Heart left ventricle (tissue), 13 donors: ENCODE results near the gene G3BP1.

Experiments
- POLR2A ChIP-seq, 2 donors: fragments of 450-650 bp; IDR thresholded peaks; one replicate each; pipeline ENCODE4 v1.6.1; 2017; ENCODE audit warnings: antibody characterized with exemption in 2 of 2, mild to moderate bottlenecking in 2 of 2, moderate library complexity in 2 of 2
- TF ChIP-seq, protein P1 (sequence below), 12 donors: fragments of 200-600 bp; sonication (generic) in 4 of 12; IDR thresholded peaks; one replicate each; pipeline versions ENCODE4 v1.5.0 to v1.8.0; 2018 to 2022; ENCODE audit warnings: antibody characterized with exemption in 12 of 12, mild to moderate bottlenecking in 5 of 12
- donor health status: ischemic (EF 13 %, LVEDD 7.1; RV severe dilation, severe dysfunction).
- donor health status: DM: no; HTN: yes; CAD: no.
- donor health status: DM: no; HTN: no; CAD: no.
- donor health status: ischemic (EF 25% LVEDD 6.9; RV normal size, moderate dysfunction).
- donor health status: ischemic (EF 25% LVEDD 5.7; RV mildly dilated, moderate dysfunction).
- donor health status: ischemic (EF 35%, LVEDD 5.7; RV mildly dilated, moderate dysfunction).
- donor health status: nonischemic (EF 11% LVEDD 7.7; RV severe dilation, severe dysfunction).
- donor health status: DM: yes; HTN: yes; CAD: no.
- donor health status: PGD.
- donor health status: ischemic (EF 29% LVEDD 5.4; RV normal size, mild dysfunction).
- donor health status: nonischemic (EF 23%, LVEDD 6.1; RV moderate dilation, normal function).

DNA sequence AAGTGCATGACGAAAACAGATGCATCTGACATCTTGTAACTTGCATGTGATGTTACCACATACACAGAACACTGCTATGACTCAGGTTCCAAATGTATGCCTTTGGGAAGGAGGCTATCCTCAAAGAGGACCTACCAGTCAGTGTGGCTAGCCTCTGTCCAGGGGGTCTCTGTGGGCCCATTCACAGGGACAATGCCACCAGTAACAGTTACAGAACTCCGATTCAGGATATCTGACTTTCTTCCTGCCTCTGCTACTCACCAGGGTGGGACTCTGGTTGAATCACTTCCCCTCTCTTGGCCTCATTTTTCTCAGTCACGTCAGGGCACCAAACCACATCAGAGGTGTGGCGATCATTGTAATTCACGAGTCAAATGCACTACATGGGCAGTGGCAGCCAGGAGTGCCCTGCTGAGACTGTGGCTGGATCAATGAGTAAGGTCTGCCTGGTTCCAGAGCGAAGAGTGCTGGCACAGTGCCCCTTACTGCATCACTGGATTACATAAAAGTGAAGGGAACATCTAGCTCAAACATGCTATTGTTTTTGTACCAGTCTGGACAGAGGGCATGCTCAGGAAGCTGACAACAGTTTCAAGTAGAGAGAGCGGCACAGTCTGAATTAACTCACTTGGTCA is 26.6 kb upstream of the G3BP1 start:
- TF ChIP-seq POLR2A (IDR thresholded peaks at IDR 0.05): no peak
- TF ChIP-seq, protein P1, sequence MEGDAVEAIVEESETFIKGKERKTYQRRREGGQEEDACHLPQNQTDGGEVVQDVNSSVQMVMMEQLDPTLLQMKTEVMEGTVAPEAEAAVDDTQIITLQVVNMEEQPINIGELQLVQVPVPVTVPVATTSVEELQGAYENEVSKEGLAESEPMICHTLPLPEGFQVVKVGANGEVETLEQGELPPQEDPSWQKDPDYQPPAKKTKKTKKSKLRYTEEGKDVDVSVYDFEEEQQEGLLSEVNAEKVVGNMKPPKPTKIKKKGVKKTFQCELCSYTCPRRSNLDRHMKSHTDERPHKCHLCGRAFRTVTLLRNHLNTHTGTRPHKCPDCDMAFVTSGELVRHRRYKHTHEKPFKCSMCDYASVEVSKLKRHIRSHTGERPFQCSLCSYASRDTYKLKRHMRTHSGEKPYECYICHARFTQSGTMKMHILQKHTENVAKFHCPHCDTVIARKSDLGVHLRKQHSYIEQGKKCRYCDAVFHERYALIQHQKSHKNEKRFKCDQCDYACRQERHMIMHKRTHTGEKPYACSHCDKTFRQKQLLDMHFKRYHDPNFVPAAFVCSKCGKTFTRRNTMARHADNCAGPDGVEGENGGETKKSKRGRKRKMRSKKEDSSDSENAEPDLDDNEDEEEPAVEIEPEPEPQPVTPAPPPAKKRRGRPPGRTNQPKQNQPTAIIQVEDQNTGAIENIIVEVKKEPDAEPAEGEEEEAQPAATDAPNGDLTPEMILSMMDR (IDR thresholded peaks at IDR 0.05): no peak
